ENCODE data around the gene CCDC146.

GRCh38 chr7:77320137-77320536, 197.7 kb downstream of the CCDC146 start:
- TF ChIP-seq CTCF (IDR thresholded peaks at IDR 0.05; ENCODE audit: borderline replicate concordance, extremely low read depth, low read length, poor library complexity, severe bottlenecking) (no peak), EZH2 (IDR thresholded peaks at IDR 0.05; ENCODE audit: borderline replicate concordance, low read depth, low read length, severe bottlenecking) (no peak)
